ENCODE measurements around the gene CWC27. TPM values are rescaled to one million over a fixed set of nuclear protein-coding genes. Genes with fewer than 3 reads are reported as not detected.
"Not testable (repeated sequence)": the region's sequence is repeated elsewhere in the genome, so short reads cannot be mapped to it uniquely, and the experiment has no call there.

The CWC27 gene
- polyA plus RNA-seq, 1 experiment = 39.5 TPM

GRCh38 chr5:64822320-64822719 is 53.6 kb downstream of the CWC27 start:
- no peak for DNase-seq (ENCODE audit: low read depth, low spot score)
- CTCF ChIA-PET = interaction anchor here (2.1 kb wide), 1 partner anchor 11 kb away, joined by 7 read pairs; no protein-coding TSS in a partner anchor
- Histone ChIP-seq H3K9me3 (ENCODE audit: control insufficient read depth, insufficient read depth, low read length) (no peaks in the 10 kb centered on the region), H3K27me3 (ENCODE audit: control insufficient read depth, insufficient read depth, low read length) (no peaks in the 10 kb centered on the region), H3K27ac (ENCODE audit: low read depth, low read length) (no peak overlapping the region), H3K4me3 (ENCODE audit: low read depth, low read length) (no peak overlapping the region)
- no peak for TF ChIP-seq CTCF (IDR thresholded peaks at IDR 0.05; ENCODE audit: low read depth, low read length)
- POLR2A ChIA-PET = no interaction called here

- POLR2A ChIA-PET = interaction anchor here (0.6 kb wide), 1 partner anchor 316 kb away, joined by 3 read pairs; no protein-coding TSS in a partner anchor
- no peaks in the 10 kb centered on the region for H3K9me3 ChIP-seq (ENCODE audit: control insufficient read depth, insufficient read depth, low read length)
- DNase-seq (ENCODE audit: low read depth, low spot score) = no peak
- no peaks in the 10 kb centered on the region for H3K27me3 ChIP-seq (ENCODE audit: control insufficient read depth, insufficient read depth, low read length)
- no peak overlapping the region for H3K4me3 ChIP-seq (ENCODE audit: low read depth, low read length)
- CTCF ChIA-PET = interaction anchor here (0.5 to 3.5 kb wide), 2 partner anchors 15 to 495 kb away, joined by 5 to 14 read pairs; no protein-coding TSS in a partner anchor
- H3K27ac ChIP-seq (ENCODE audit: low read depth, low read length) = no peak overlapping the region
- no peak for TF ChIP-seq CTCF (IDR thresholded peaks at IDR 0.05; ENCODE audit: low read depth, low read length)
Observed at GRCh38 chr5:64826541-64826940, 57.8 kb downstream of the CWC27 start.

GRCh38 chr5:64827703-64828102 is 59.0 kb downstream of the CWC27 start:
- no peak overlapping the region for H3K27ac ChIP-seq (ENCODE audit: low read depth, low read length)
- CTCF ChIA-PET = interaction anchor here (0.8 kb wide), 1 partner anchor 371 kb away, joined by 3 read pairs; no protein-coding TSS in a partner anchor

GRCh38 chr5:64830650-64831049 is 61.9 kb downstream of the CWC27 start:
- H3K4me3 ChIP-seq (ENCODE audit: low read depth, low read length); DNase-seq (ENCODE audit: low read depth, low spot score); H3K27me3 ChIP-seq (ENCODE audit: control insufficient read depth, insufficient read depth, low read length); H3K27ac ChIP-seq (ENCODE audit: low read depth, low read length); H3K9me3 ChIP-seq (ENCODE audit: control insufficient read depth, insufficient read depth, low read length); POLR2A ChIA-PET: not testable (repeated sequence)
- CTCF ChIA-PET = interaction anchor here (1.5 kb wide), 1 partner anchor 46 kb away, joined by 3 read pairs; no protein-coding TSS in a partner anchor

More at GRCh38 chr5:64827703-64828102, 59.0 kb downstream of the CWC27 start:
- DNase-seq (ENCODE audit: low read depth, low spot score) = no peak
- Histone ChIP-seq H3K27me3 (ENCODE audit: control insufficient read depth, insufficient read depth, low read length) (no peaks in the 10 kb centered on the region), H3K9me3 (ENCODE audit: control insufficient read depth, insufficient read depth, low read length) (no peaks in the 10 kb centered on the region), H3K4me3 (ENCODE audit: low read depth, low read length) (no peak overlapping the region)
- TF ChIP-seq CTCF (IDR thresholded peaks at IDR 0.05; ENCODE audit: low read depth, low read length) = no peak
- POLR2A ChIA-PET = no interaction called here

- ChIA-PET CTCF (no interaction called here), POLR2A (no interaction called here)
- no peak overlapping the region for H3K4me3 ChIP-seq (ENCODE audit: low read depth, low read length)
- H3K27ac ChIP-seq (ENCODE audit: low read depth, low read length) = no peak overlapping the region
- H3K27me3 ChIP-seq (ENCODE audit: control insufficient read depth, insufficient read depth, low read length) = no peaks in the 10 kb centered on the region
- H3K9me3 ChIP-seq (ENCODE audit: control insufficient read depth, insufficient read depth, low read length) = no peaks in the 10 kb centered on the region
- TF ChIP-seq CTCF (IDR thresholded peaks at IDR 0.05; ENCODE audit: low read depth, low read length) = no peak
- DNase-seq (ENCODE audit: low read depth, low spot score) = no peak
Observed at GRCh38 chr5:64831996-64832395, 63.3 kb downstream of the CWC27 start.

All from AG04450 (cell line).